ENCODE results near the gene NAT10.

NAT10 gene

GRCh38 chr11:34120651-34121050, 15.2 kb downstream of the NAT10 start:
- TF ChIP-seq FOXP2 (optimal IDR thresholded peaks at IDR 0.05; ENCODE audit: borderline replicate concordance, extremely low read depth, extremely low read length, insufficient read depth) (no peak), POLR2AphosphoS5 (IDR thresholded peaks at IDR 0.05; ENCODE audit: low read depth, low read length) (no peak), TAF1 (IDR thresholded peaks at IDR 0.05; ENCODE audit: borderline replicate concordance, insufficient read depth, low read length) (no peak), REST (IDR thresholded peaks at IDR 0.05; ENCODE audit: insufficient read depth in 1 of 2, low read depth in 2 of 2, low read length in 2 of 2) (no peak), SIN3A (IDR thresholded peaks at IDR 0.05; ENCODE audit: borderline replicate concordance, insufficient read depth, low read length) (no peak)

GRCh38 chr11:34124885-34125668, 19.6 kb downstream of the NAT10 start:
- TF ChIP-seq POLR2AphosphoS5 (IDR thresholded peaks at IDR 0.05; ENCODE audit: low read depth, low read length) = no peak
- no peak for TF ChIP-seq FOXP2 (optimal IDR thresholded peaks at IDR 0.05; ENCODE audit: borderline replicate concordance, extremely low read depth, extremely low read length, insufficient read depth)
- TF ChIP-seq SIN3A (IDR thresholded peaks at IDR 0.05; ENCODE audit: borderline replicate concordance, insufficient read depth, low read length) = no peak
- no peak for TF ChIP-seq TAF1 (IDR thresholded peaks at IDR 0.05; ENCODE audit: borderline replicate concordance, insufficient read depth, low read length)
- no peak for TF ChIP-seq REST (IDR thresholded peaks at IDR 0.05; ENCODE audit: insufficient read depth in 1 of 2, low read depth in 2 of 2, low read length in 2 of 2)

GRCh38 chr11:34126959-34127848, 21.8 kb downstream of the NAT10 start:
- no peak for TF ChIP-seq TAF1 (IDR thresholded peaks at IDR 0.05; ENCODE audit: borderline replicate concordance, insufficient read depth, low read length)
- TF ChIP-seq SIN3A (IDR thresholded peaks at IDR 0.05; ENCODE audit: borderline replicate concordance, insufficient read depth, low read length) = no peak
- no peak for TF ChIP-seq FOXP2 (optimal IDR thresholded peaks at IDR 0.05; ENCODE audit: borderline replicate concordance, extremely low read depth, extremely low read length, insufficient read depth)
- no peak for TF ChIP-seq POLR2AphosphoS5 (IDR thresholded peaks at IDR 0.05; ENCODE audit: low read depth, low read length)
- no peak for TF ChIP-seq REST (IDR thresholded peaks at IDR 0.05; ENCODE audit: insufficient read depth in 1 of 2, low read depth in 2 of 2, low read length in 2 of 2)

- no peak for TF ChIP-seq TAF1 (IDR thresholded peaks at IDR 0.05; ENCODE audit: borderline replicate concordance, insufficient read depth, low read length)
- no peak for TF ChIP-seq SIN3A (IDR thresholded peaks at IDR 0.05; ENCODE audit: borderline replicate concordance, insufficient read depth, low read length)
- TF ChIP-seq REST (IDR thresholded peaks at IDR 0.05; ENCODE audit: insufficient read depth in 1 of 2, low read depth in 2 of 2, low read length in 2 of 2) = no peak
- TF ChIP-seq POLR2AphosphoS5 (IDR thresholded peaks at IDR 0.05; ENCODE audit: low read depth, low read length) = no peak
- TF ChIP-seq FOXP2 (optimal IDR thresholded peaks at IDR 0.05; ENCODE audit: borderline replicate concordance, extremely low read depth, extremely low read length, insufficient read depth) = no peak
Measured at GRCh38 chr11:34128824-34129223, 23.4 kb downstream of the NAT10 start.
